Suprapubic skin (tissue), 3 donors: ENCODE results near the gene CYBC1.

Source experiments
- CTCF ChIP-seq, 2 donors: fragments of 200-600 bp in 1 of 2; fragments of 450-650 bp in 1 of 2; sonication (generic) in 1 of 2; IDR thresholded peaks; one replicate each; pipeline ENCODE4 v1.5.1; 2016 to 2019; ENCODE audit warnings: antibody characterized with exemption in 2 of 2, mild to moderate bottlenecking in 1 of 2, moderate library complexity in 1 of 2
- POLR2A ChIP-seq, 2 donors: fragments of 450-650 bp; IDR thresholded peaks; one replicate each; pipeline ENCODE4 v1.6.1; 2017; ENCODE audit warnings: antibody characterized with exemption in 2 of 2, mild to moderate bottlenecking in 2 of 2, moderate library complexity in 2 of 2

DNA sequence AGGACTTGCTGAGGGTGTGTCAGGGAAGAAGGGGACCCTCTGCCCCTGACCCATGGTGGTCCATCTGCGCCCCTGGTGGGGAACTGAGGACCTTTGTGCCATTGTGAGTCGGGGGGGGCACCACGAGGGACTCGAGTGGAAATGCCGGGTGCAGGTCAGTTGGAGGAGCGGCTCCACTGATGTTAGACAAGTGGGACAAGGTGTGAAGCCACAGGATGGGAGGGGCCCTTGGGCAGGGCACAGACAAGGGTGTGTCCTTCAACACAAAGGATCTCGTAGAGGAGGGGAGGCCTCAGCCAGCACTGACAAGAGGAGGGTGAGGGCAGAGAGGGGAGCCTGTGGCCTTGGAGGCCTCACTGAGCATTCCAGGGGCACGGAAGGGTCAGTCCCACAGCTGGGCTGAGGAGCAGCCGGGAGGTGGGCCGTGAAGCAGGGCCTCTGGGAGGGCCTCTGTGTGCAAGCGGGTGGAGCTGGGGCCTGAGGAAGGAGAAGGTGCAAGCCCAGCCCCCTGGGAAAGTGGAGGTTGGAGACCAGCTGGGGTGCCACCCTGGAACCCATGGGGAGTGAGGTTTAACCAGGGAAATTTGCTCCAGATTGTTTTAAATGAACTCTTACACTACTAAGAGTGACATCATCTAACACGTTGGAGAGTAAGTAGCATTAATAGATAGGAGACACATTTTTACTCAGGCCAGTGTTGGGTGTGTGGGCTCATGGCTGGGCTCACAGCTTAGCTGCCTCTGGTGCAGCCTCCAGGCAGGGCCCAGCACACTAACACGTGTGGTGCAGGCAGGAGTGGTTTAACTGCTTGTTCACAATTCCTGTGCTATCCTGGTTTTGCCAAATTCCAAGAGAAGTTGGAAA, 35.9 kb upstream of the CYBC1 start:
- TF ChIP-seq CTCF (IDR thresholded peaks at IDR 0.05): no peak
- no peak for TF ChIP-seq POLR2A (IDR thresholded peaks at IDR 0.05)
